IPS DF 6.9 (cell line): ENCODE data around the gene KCNQ1.

Source experiments
- DNase-seq: peaks from one replicate; pipeline ENCODE4 v3.0.0-alpha.2; 2013; ENCODE audit warnings: low read depth, low spot score
- H3K27ac ChIP-seq: one replicate; pipeline ENCODE4 v1.5.1; 2013; ENCODE audit warnings: low read length, control low read depth
- H3K27me3 ChIP-seq: 2 replicates; pipeline ENCODE4 v1.6.1; 2013; ENCODE audit warnings: mild to moderate bottlenecking, low read length; ENCODE audit not compliant: control insufficient read depth, insufficient read depth
- H3K36me3 ChIP-seq: 2 replicates; pipeline ENCODE4 v1.6.1; 2013; ENCODE audit warnings: low read length; ENCODE audit not compliant: control insufficient read depth, insufficient read depth
- H3K4me1 ChIP-seq: 2 replicates; pipeline ENCODE4 v1.6.1; 2013; ENCODE audit warnings: low read length; ENCODE audit not compliant: control insufficient read depth, insufficient read depth
- H3K4me3 ChIP-seq: 2 replicates; pipeline ENCODE4 v1.5.1; 2013; ENCODE audit warnings: mild to moderate bottlenecking, low read length
- H3K9me3 ChIP-seq: 2 replicates; pipeline ENCODE4 v1.6.1; 2013; ENCODE audit warnings: low read length, inconsistent platforms; ENCODE audit not compliant: control insufficient read depth, insufficient read depth
- WGBS: extraction: QIAGEN DNeasy Blood & Tissue Kit; methylation state at CpG from one replicate; pipeline ENCODE4 v1.1.7; 2013; ENCODE audit warnings: mixed read lengths, missing lambda C conversion rate; ENCODE audit not compliant: insufficient read length, insufficient coverage; 5-methylcytosine and 5-hydroxymethylcytosine counted together

Gene KCNQ1

DNA sequence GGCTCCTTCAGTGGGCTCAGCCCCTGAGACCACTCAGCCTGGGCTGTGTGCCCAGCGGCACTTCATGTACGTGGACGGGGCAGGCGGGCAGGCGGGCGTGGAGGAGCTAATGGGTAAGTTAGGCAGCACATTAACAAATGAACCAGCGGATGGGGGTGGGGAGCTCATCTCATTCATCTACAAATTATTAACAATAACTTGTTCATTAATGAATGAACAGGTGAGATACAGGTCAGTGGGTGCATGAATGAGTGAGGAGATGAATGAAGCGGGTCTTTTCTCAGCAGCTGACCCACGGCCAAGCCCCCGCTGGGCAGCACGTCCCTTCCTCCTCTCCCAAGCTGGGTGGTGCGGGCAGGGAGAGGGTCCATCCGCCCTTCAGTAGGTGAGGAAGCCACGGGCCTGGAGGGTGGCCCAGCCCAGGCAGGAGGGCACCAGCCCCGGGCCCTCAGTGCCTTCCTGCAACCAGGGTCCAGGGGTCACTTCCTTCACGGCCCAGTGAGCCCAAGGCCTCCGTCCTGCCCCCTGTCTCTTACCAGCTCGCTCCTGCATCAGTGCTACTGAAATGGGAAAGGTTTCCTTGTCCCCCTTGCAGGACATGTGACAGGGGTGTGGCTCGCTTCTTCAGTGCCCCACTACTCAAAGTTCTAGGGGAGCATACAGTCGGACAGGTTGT is 315.5 kb downstream of the KCNQ1 start:
- no peak for DNase-seq
- H3K9me3 ChIP-seq = no peaks in the 10 kb centered on the region
- no peaks in the 10 kb centered on the region for H3K36me3 ChIP-seq
- no CpG with 5 or more reads among the region's 20 CpGs for WGBS
- no peak overlapping the region for H3K27ac ChIP-seq
- no peaks in the 10 kb centered on the region for H3K4me1 ChIP-seq
- no peak overlapping the region for H3K4me3 ChIP-seq
- 0 out of 2 replicates have a peak, but pooled peaks cover under 1% of the 10 kb centered on the region for H3K27me3 ChIP-seq

- Histone ChIP-seq H3K4me1 (no peaks in the 10 kb centered on the region), H3K4me3 (no peak overlapping the region), H3K27me3 (peaks cover 5% of the 10 kb centered on the region; the same call in 1 of the 2 replicates), H3K9me3 (no peaks in the 10 kb centered on the region), H3K27ac (no peak overlapping the region), H3K36me3 (no peaks in the 10 kb centered on the region)
- no CpG with 5 or more reads among the region's 33 CpGs for WGBS
- no peak for DNase-seq
Measured at GRCh38 chr11:2761131-2762030, 316.6 kb downstream of the KCNQ1 start.

- Histone ChIP-seq H3K4me3 (no peak overlapping the region), H3K27ac (no peak overlapping the region), H3K9me3 (no peaks in the 10 kb centered on the region), H3K27me3 (peaks cover 5% of the 10 kb centered on the region; the same call in 1 of the 2 replicates), H3K4me1 (no peaks in the 10 kb centered on the region), H3K36me3 (no peaks in the 10 kb centered on the region)
- DNase-seq = no peak
- no CpG with 5 or more reads among the region's 10 CpGs for WGBS
Measured at GRCh38 chr11:2762031-2762380, 317.2 kb downstream of the KCNQ1 start.

DNA sequence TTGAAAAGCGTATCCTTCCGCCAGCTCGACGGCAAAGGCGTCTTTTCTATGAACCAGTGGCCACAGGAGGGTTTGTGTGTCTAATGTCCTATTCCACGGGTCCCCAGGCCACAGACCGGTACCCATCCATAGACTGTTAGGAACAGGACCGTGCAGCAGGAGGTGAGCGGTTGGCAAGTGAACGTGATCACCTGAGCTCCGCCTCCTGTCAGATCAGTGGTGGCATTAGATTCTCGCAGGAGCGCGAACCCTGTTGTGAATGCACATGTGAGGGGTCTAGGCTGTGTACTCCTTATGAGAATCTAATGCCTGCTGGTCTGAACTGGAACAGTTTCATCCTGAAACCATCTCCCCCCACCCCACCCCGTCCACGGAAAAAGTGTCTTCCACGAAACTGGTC is 317.6 kb downstream of the KCNQ1 start:
- Histone ChIP-seq H3K27me3 (peaks cover 6% of the 10 kb centered on the region; the same call in 1 of the 2 replicates), H3K27ac (no peak overlapping the region), H3K4me1 (no peaks in the 10 kb centered on the region), H3K36me3 (no peaks in the 10 kb centered on the region), H3K9me3 (no peaks in the 10 kb centered on the region), H3K4me3 (no peak overlapping the region)
- DNase-seq = no peak
- WGBS = no CpG with 5 or more reads among the region's 17 CpGs

GRCh38 chr11:2763984-2764383 is 319.2 kb downstream of the KCNQ1 start:
- no peaks in the 10 kb centered on the region for H3K36me3 ChIP-seq
- H3K27ac ChIP-seq = no peak overlapping the region
- WGBS = no CpG with 5 or more reads among the region's 4 CpGs

DNA sequence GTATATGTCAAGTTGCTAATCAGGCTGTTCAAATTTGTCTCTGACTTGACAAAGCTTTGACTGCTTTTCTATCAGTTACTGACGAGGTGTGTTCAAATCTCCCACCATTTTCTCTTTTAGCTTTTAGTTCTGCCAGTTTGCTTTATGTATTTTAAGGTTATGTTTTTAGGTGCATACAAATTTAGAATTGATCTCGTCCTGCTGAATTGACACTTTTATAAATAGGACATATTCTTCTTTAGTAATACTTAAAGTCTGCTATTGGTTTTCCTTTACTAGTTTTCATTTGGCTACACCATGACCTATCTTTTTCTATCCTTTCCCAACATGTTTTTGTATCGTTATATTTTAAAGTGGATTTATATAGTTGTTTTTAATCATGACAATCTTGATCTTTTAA is 320.7 kb downstream of the KCNQ1 start:
- Histone ChIP-seq H3K27ac (no peak overlapping the region), H3K27me3 (peaks cover 11% of the 10 kb centered on the region; the same call in 1 of the 2 replicates), H3K4me3 (no peak overlapping the region), H3K4me1 (no peaks in the 10 kb centered on the region), H3K36me3 (no peaks in the 10 kb centered on the region), H3K9me3 (no peaks in the 10 kb centered on the region)
- DNase-seq = no peak
- no CpG with 5 or more reads among the region's 3 CpGs for WGBS

More at GRCh38 chr11:2763984-2764383, 319.2 kb downstream of the KCNQ1 start:
- no peak for DNase-seq
- no peaks in the 10 kb centered on the region for H3K9me3 ChIP-seq
- no peaks in the 10 kb centered on the region for H3K4me1 ChIP-seq
- peaks cover 11% of the 10 kb centered on the region; the same call in 1 of the 2 replicates for H3K27me3 ChIP-seq
- no peak overlapping the region for H3K4me3 ChIP-seq

- H3K4me1 ChIP-seq = no peaks in the 10 kb centered on the region
- no CpG with 5 or more reads among the region's 4 CpGs for WGBS
- no peaks in the 10 kb centered on the region for H3K9me3 ChIP-seq
- H3K36me3 ChIP-seq = no peaks in the 10 kb centered on the region
- no peak overlapping the region for H3K4me3 ChIP-seq
- peaks cover 11% of the 10 kb centered on the region; the same call in 1 of the 2 replicates for H3K27me3 ChIP-seq
- H3K27ac ChIP-seq = no peak overlapping the region
- DNase-seq = no peak
Measured at GRCh38 chr11:2766166-2766565, 321.4 kb downstream of the KCNQ1 start.

DNA sequence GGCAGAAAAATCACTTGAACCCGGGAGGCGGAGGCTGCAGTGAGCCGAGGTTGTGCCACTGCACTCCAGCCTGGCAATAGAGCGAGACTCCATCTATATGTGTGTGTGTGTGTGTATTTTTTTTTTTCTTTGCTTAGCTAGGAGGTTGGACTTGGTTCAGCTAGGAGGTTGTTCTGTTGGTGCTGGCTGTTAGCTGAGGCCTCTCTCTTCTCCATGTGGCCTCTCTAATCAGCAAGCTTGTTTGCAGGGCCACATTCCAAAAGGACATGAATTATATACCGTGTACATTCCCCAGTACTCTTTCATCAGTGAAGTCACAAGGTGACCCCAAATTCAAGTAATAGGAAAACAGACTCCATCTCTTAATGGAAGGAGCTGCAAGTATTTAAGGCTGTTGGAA is 322.3 kb downstream of the KCNQ1 start:
- Histone ChIP-seq H3K27ac (no peak overlapping the region), H3K36me3 (no peaks in the 10 kb centered on the region), H3K4me3 (no peak overlapping the region), H3K4me1 (no peaks in the 10 kb centered on the region), H3K27me3 (peaks cover 11% of the 10 kb centered on the region; the same call in 1 of the 2 replicates), H3K9me3 (no peaks in the 10 kb centered on the region)
- no CpG with 5 or more reads among the region's 5 CpGs for WGBS
- DNase-seq = no peak

GRCh38 chr11:2767801-2768200 is 323.0 kb downstream of the KCNQ1 start:
- Histone ChIP-seq H3K27ac (no peak overlapping the region), H3K9me3 (no peaks in the 10 kb centered on the region), H3K36me3 (no peaks in the 10 kb centered on the region), H3K27me3 (peaks cover 12% of the 10 kb centered on the region; the same call in 1 of the 2 replicates), H3K4me3 (no peak overlapping the region), H3K4me1 (no peaks in the 10 kb centered on the region)
- no peak for DNase-seq
- WGBS = no CpG with 5 or more reads among the region's 8 CpGs

- Histone ChIP-seq H3K27ac (no peak overlapping the region), H3K4me1 (no peaks in the 10 kb centered on the region), H3K9me3 (no peaks in the 10 kb centered on the region), H3K4me3 (no peak overlapping the region), H3K36me3 (no peaks in the 10 kb centered on the region), H3K27me3 (peaks cover 14% of the 10 kb centered on the region; the same call in 1 of the 2 replicates)
- no peak for DNase-seq
- no CpG with 5 or more reads among the region's 14 CpGs for WGBS
Measured at GRCh38 chr11:2768471-2769408, 323.9 kb downstream of the KCNQ1 start.
